Omental fat pad (tissue), 4 donors: ENCODE measurements around the gene GAREM1. TPM values are rescaled to one million over a fixed set of nuclear protein-coding genes. Genes with fewer than 3 reads are reported as not detected.

ENCODE experiments used
- ATAC-seq: fragments of 150-250 bp; one replicate; pipeline ENCODE4 v1.9.1; 2016; ENCODE audit warnings: mild to moderate bottlenecking, moderate library complexity; ENCODE audit not compliant: low FRiP score
- DNase-seq: peaks from one replicate; pipeline ENCODE4 v3.0.0-alpha.2; 2019; ENCODE audit warnings: low spot score
- total RNA-seq, 4 donors: library from RNA; depleted of rRNA; stranded (reverse); fragments of >200 nt; gene quantifications; one replicate each; pipeline ENCODE4 v1.1.0, GENCODE V29; 2016
- TF ChIP-seq, protein P1 (sequence below), 3 donors: fragments of 450-650 bp; IDR thresholded peaks; one replicate each; pipeline ENCODE4 v1.5.1; 2016 to 2017; ENCODE audit warnings: antibody characterized with exemption in 3 of 3, mild to moderate bottlenecking in 3 of 3, moderate library complexity in 2 of 3

The GAREM1 gene
- total RNA-seq, 4 donors from 2014 or later: 11.2 to 22.4 (median 13.8) TPM

- TF ChIP-seq, protein P1, sequence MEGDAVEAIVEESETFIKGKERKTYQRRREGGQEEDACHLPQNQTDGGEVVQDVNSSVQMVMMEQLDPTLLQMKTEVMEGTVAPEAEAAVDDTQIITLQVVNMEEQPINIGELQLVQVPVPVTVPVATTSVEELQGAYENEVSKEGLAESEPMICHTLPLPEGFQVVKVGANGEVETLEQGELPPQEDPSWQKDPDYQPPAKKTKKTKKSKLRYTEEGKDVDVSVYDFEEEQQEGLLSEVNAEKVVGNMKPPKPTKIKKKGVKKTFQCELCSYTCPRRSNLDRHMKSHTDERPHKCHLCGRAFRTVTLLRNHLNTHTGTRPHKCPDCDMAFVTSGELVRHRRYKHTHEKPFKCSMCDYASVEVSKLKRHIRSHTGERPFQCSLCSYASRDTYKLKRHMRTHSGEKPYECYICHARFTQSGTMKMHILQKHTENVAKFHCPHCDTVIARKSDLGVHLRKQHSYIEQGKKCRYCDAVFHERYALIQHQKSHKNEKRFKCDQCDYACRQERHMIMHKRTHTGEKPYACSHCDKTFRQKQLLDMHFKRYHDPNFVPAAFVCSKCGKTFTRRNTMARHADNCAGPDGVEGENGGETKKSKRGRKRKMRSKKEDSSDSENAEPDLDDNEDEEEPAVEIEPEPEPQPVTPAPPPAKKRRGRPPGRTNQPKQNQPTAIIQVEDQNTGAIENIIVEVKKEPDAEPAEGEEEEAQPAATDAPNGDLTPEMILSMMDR (IDR thresholded peaks at IDR 0.05): no peak
- ATAC-seq (no peak), DNase-seq (no peak)
Observed at GRCh38 chr18:32443706-32444215, 26.9 kb downstream of the GAREM1 start.

DNA sequence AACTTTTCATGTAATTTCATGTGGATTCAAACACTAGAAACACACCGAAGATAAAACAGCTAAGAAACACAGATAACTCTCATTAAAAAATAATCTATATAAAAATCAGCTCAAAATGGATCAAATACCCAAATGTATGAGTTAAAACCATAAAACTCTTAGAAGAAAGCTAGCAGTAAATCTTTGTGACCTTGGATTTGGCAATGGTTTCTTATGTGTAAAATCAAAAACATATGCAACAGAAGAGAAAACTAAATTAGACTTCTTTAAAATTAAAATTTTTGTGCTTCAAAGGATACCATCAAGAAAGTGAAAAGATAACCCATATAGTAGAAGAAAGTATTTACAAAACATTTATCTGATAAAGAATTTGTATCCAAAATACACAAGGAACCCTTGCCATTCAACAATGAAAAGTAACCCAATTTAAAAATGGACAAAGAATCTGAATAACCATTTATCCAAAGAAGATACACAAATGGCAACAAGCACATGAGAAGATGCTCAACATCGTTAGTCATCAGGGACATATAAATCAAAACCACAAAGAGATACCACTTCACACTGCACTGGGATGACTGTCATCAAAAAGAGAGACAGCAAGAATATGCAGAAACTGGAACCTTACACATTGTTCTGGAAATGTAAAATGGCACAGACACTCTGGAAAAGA, 27.5 kb downstream of the GAREM1 start:
- DNase-seq (no peak), ATAC-seq (no peak)
- TF ChIP-seq, protein P1 (IDR thresholded peaks at IDR 0.05): no peak

DNA sequence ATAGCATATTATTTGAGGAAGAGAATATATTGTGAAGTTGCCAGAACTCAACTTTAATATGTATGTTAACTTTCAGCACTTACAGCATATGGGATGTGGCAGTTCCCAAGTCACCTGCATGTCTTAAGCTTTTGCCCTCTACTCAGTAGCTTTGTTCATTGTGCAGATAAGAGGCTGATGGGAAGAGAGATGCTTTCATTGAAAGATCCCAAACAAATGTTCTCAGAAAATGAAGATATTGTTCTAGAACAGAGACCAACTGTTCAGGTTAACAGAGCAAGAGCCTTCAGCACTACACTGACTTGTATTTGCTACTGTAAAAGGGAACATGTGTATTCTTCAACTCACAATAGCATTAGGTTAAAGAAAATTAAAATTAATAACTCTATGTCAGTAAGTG, 28.1 kb downstream of the GAREM1 start:
- no peak for DNase-seq
- ATAC-seq: no peak
- TF ChIP-seq, protein P1 (IDR thresholded peaks at IDR 0.05): no peak

- no peak for DNase-seq
- TF ChIP-seq, protein P1 (IDR thresholded peaks at IDR 0.05): no peak
- no peak for ATAC-seq
Observed at GRCh38 chr18:32441533-32441932, 29.1 kb downstream of the GAREM1 start.

- DNase-seq: no peak
- no peak for ATAC-seq
- TF ChIP-seq, protein P1 (IDR thresholded peaks at IDR 0.05): no peak
Observed at GRCh38 chr18:32440518-32440917, 30.2 kb downstream of the GAREM1 start.

DNA sequence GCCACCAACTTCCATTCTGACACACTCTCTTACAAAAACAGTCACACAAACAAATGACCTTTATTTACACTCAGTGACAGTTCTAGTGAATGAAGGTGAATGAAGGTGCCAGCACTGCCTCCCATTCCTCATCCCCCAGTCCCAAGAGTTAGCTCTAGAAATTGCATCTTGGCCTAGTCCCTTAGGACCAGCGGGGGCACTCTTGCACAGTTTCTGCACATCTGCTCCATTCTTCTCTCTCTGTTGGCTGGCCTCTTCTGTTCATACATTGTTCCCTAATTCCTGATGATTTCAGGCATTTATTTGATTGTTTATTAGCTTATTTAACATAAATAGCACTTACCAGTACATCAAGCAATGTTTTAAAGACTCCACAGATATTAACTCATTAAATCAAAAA, 30.9 kb downstream of the GAREM1 start:
- no peak for DNase-seq

More for the DNA sequence above, 30.9 kb downstream of the GAREM1 start:
- TF ChIP-seq, protein P1 (IDR thresholded peaks at IDR 0.05): no peak
- no peak for ATAC-seq
